Memory B cell (primary cell): ENCODE measurements around the gene ITPK1.
"Not testable (repeated sequence)": the region's sequence is repeated elsewhere in the genome, so short reads cannot be mapped to it uniquely, and the experiment has no call there.

Experiments
- ATAC-seq: fragments of 150-1000 bp; cut with Tn5 transposase; 2 replicates; pipeline ENCODE4 v1.10.0; 2021; ENCODE audit warnings: low read depth, mild to moderate bottlenecking, moderate library complexity
- DNase-seq, 2 donors: peaks; one replicate each; pipeline ENCODE4 v3.0.0; 2022; ENCODE audit warnings: low spot score in 2 of 2
- H3K27ac Mint-ChIP-seq: one replicate; pipeline ENCODE4 v1.8.0; 2022; ENCODE audit warnings: mild to moderate bottlenecking, moderate library complexity, mixed read lengths
- H3K27me3 Mint-ChIP-seq: one replicate; pipeline ENCODE4 v1.8.0; 2022; ENCODE audit warnings: mixed read lengths
- H3K36me3 Mint-ChIP-seq: one replicate; pipeline ENCODE4 v1.8.0; 2022; ENCODE audit warnings: mild to moderate bottlenecking, mixed read lengths
- H3K4me1 Mint-ChIP-seq: one replicate; pipeline ENCODE4 v1.8.0; 2022; ENCODE audit warnings: mixed read lengths
- H3K4me3 Mint-ChIP-seq: one replicate; pipeline ENCODE4 v1.8.0; 2022; ENCODE audit warnings: mild to moderate bottlenecking, moderate library complexity, mixed read lengths
- H3K9me3 Mint-ChIP-seq: one replicate; pipeline ENCODE4 v1.8.0; 2022; ENCODE audit warnings: mixed read lengths

Gene ITPK1

GRCh38 chr14:93115821-93116675 is at the start of gene ITPK1:
ITPK1 (minus strand) TSS chr14:93115925; CDS start chr14:93115163, 762 bp downstream.
- H3K36me3 Mint-ChIP-seq: no peaks in the 10 kb centered on the region
- H3K4me1 Mint-ChIP-seq: peaks cover 15% of the 10 kb centered on the region
- H3K9me3 Mint-ChIP-seq: no peaks in the 10 kb centered on the region
- H3K4me3 Mint-ChIP-seq: peak within 1 kb of the TSS; percentile 86
- peak within 1 kb of the TSS; percentile 79 for H3K27ac Mint-ChIP-seq
- no peaks in the 10 kb centered on the region for H3K27me3 Mint-ChIP-seq
- ATAC-seq: peak; percentile 55
- DNase-seq: peak; percentile 56 to 75

GRCh38 chr14:93163564-93163963 is 47.8 kb upstream of the ITPK1 start:
- H3K9me3 Mint-ChIP-seq: no peaks in the 10 kb centered on the region
- no peak overlapping the region for H3K4me3 Mint-ChIP-seq
- ATAC-seq: no peak
- H3K27me3 Mint-ChIP-seq: no peaks in the 10 kb centered on the region
- no peak overlapping the region for H3K27ac Mint-ChIP-seq
- H3K36me3 Mint-ChIP-seq: no peaks in the 10 kb centered on the region
- no peak for DNase-seq
- no peaks in the 10 kb centered on the region for H3K4me1 Mint-ChIP-seq

- DNase-seq: no peak
- Mint-ChIP-seq H3K27ac (no peak overlapping the region), H3K36me3 (no peaks in the 10 kb centered on the region), H3K27me3 (peaks cover 1% of the 10 kb centered on the region), H3K4me1 (no peaks in the 10 kb centered on the region), H3K9me3 (no peaks in the 10 kb centered on the region), H3K4me3 (no peak overlapping the region)
- no peak for ATAC-seq
Observed at GRCh38 chr14:93161411-93161940, 45.8 kb upstream of the ITPK1 start.

- Mint-ChIP-seq H3K4me3 (no peak overlapping the region), H3K27me3 (peaks cover 1% of the 10 kb centered on the region), H3K27ac (no peak overlapping the region), H3K36me3 (no peaks in the 10 kb centered on the region), H3K9me3 (no peaks in the 10 kb centered on the region), H3K4me1 (no peaks in the 10 kb centered on the region)
- no peak for ATAC-seq
- no peak for DNase-seq
Observed at GRCh38 chr14:93160353-93160801, 44.7 kb upstream of the ITPK1 start.

- not testable (repeated sequence) for H3K27me3 Mint-ChIP-seq, H3K4me3 Mint-ChIP-seq, H3K36me3 Mint-ChIP-seq, DNase-seq, H3K9me3 Mint-ChIP-seq, ATAC-seq, H3K4me1 Mint-ChIP-seq, H3K27ac Mint-ChIP-seq
Observed at GRCh38 chr14:93159625-93160352, 44.1 kb upstream of the ITPK1 start.

GRCh38 chr14:93158349-93158748 is 42.6 kb upstream of the ITPK1 start:
- not testable (repeated sequence) for H3K36me3 Mint-ChIP-seq, H3K27ac Mint-ChIP-seq, H3K4me1 Mint-ChIP-seq, H3K27me3 Mint-ChIP-seq, H3K4me3 Mint-ChIP-seq, ATAC-seq, H3K9me3 Mint-ChIP-seq, DNase-seq

- Mint-ChIP-seq H3K9me3 (no peaks in the 10 kb centered on the region), H3K27ac (no peak overlapping the region), H3K4me1 (no peaks in the 10 kb centered on the region), H3K36me3 (peaks cover 1% of the 10 kb centered on the region), H3K27me3 (peaks cover 3% of the 10 kb centered on the region), H3K4me3 (no peak overlapping the region)
- DNase-seq: no peak
- ATAC-seq: no peak
Observed at GRCh38 chr14:93156693-93157369, 41.1 kb upstream of the ITPK1 start.

GRCh38 chr14:93155667-93156066 is 39.9 kb upstream of the ITPK1 start:
- no peak overlapping the region for H3K4me3 Mint-ChIP-seq
- no peaks in the 10 kb centered on the region for H3K9me3 Mint-ChIP-seq

GRCh38 chr14:93153121-93153520 is 37.4 kb upstream of the ITPK1 start:
- no peak for ATAC-seq
- no peak overlapping the region for H3K27ac Mint-ChIP-seq
- no peaks in the 10 kb centered on the region for H3K4me1 Mint-ChIP-seq
- no peak overlapping the region for H3K4me3 Mint-ChIP-seq
- H3K27me3 Mint-ChIP-seq: peaks cover 5% of the 10 kb centered on the region
- H3K36me3 Mint-ChIP-seq: peaks cover 1% of the 10 kb centered on the region
- DNase-seq: no peak
- no peaks in the 10 kb centered on the region for H3K9me3 Mint-ChIP-seq

More at GRCh38 chr14:93155667-93156066, 39.9 kb upstream of the ITPK1 start:
- peaks cover 1% of the 10 kb centered on the region for H3K36me3 Mint-ChIP-seq
- H3K27ac Mint-ChIP-seq: no peak overlapping the region
- ATAC-seq: no peak
- no peaks in the 10 kb centered on the region for H3K4me1 Mint-ChIP-seq
- DNase-seq: no peak
- H3K27me3 Mint-ChIP-seq: peaks cover 3% of the 10 kb centered on the region

- Mint-ChIP-seq H3K9me3 (no peaks in the 10 kb centered on the region), H3K27ac (no peak overlapping the region), H3K4me3 (no peak overlapping the region), H3K36me3 (peaks cover 1% of the 10 kb centered on the region), H3K27me3 (peaks cover 7% of the 10 kb centered on the region), H3K4me1 (peaks cover 4% of the 10 kb centered on the region)
- ATAC-seq (no peak), DNase-seq (no peak)
Observed at GRCh38 chr14:93150227-93151208, 34.8 kb upstream of the ITPK1 start.

- peaks cover 7% of the 10 kb centered on the region for H3K27me3 Mint-ChIP-seq
- no peak overlapping the region for H3K4me3 Mint-ChIP-seq
- ATAC-seq (no peak), DNase-seq (no peak)
- peaks cover 4% of the 10 kb centered on the region for H3K4me1 Mint-ChIP-seq
- H3K27ac Mint-ChIP-seq: no peak overlapping the region
- H3K9me3 Mint-ChIP-seq: no peaks in the 10 kb centered on the region
- peaks cover 1% of the 10 kb centered on the region for H3K36me3 Mint-ChIP-seq
Observed at GRCh38 chr14:93148979-93149378, 33.3 kb upstream of the ITPK1 start.

- H3K9me3 Mint-ChIP-seq: no peaks in the 10 kb centered on the region
- peaks cover 4% of the 10 kb centered on the region for H3K4me1 Mint-ChIP-seq
- no peaks in the 10 kb centered on the region for H3K36me3 Mint-ChIP-seq
- H3K27ac Mint-ChIP-seq: no peak overlapping the region
- DNase-seq (no peak), ATAC-seq (no peak)
- peaks cover 5% of the 10 kb centered on the region for H3K27me3 Mint-ChIP-seq
- H3K4me3 Mint-ChIP-seq: no peak overlapping the region
Observed at GRCh38 chr14:93146119-93146518, 30.4 kb upstream of the ITPK1 start.
